ENCODE measurements around the gene SLC7A7. TPM values are rescaled to one million over a fixed set of nuclear protein-coding genes. Genes with fewer than 3 reads are reported as not detected.

The SLC7A7 gene
- total and polyA plus RNA-seq, 2 of the 13 experiments (the other 11 are each of a cell fraction or from before 2014, with no cell fraction given): 0.13 to 0.63 TPM

- TF ChIP-seq HNF1A (IDR thresholded peaks at IDR 0.05; ENCODE audit: low read depth): no peak
- no peak for TF ChIP-seq HNF1A (CRISPR knock-in tag; IDR thresholded peaks at IDR 0.05; ENCODE audit: borderline replicate concordance)
- TF ChIP-seq ZNF510 (CRISPR knock-in tag; IDR thresholded peaks at IDR 0.05; ENCODE audit: low read depth): no peak
- 0 out of 2 replicates have a peak, but pooled peaks have one; percentile 21 for TF ChIP-seq SNAPC2 (CRISPR knock-in tag; IDR thresholded peaks at IDR 0.05)
- no peak for TF ChIP-seq ZFP37 (CRISPR knock-in tag; IDR thresholded peaks at IDR 0.05; ENCODE audit: borderline replicate concordance)
- TF ChIP-seq ZNF136 (CRISPR knock-in tag; IDR thresholded peaks at IDR 0.05; ENCODE audit: low read depth): no peak
- peak; percentile 40; the same call in 1 of the 2 replicates for TF ChIP-seq NKX3-1 (CRISPR knock-in tag; IDR thresholded peaks at IDR 0.05)
- TF ChIP-seq RCOR2 (CRISPR knock-in tag; IDR thresholded peaks at IDR 0.05): no peak
- TF ChIP-seq DBP (CRISPR knock-in tag; IDR thresholded peaks at IDR 0.05; ENCODE audit: not compliant biosample characterization): no peak
- TF ChIP-seq ZBTB7B (CRISPR knock-in tag; IDR thresholded peaks at IDR 0.05): no peak
- TF ChIP-seq CENPBD1 (CRISPR knock-in tag; IDR thresholded peaks at IDR 0.05; ENCODE audit: borderline replicate concordance, low read depth): no peak
- peak; percentile 31; the same call in 1 of the 2 replicates for TF ChIP-seq KDM2A (CRISPR knock-in tag; IDR thresholded peaks at IDR 0.05; ENCODE audit: borderline replicate concordance, low read depth)
- no peak for TF ChIP-seq GATA4 (IDR thresholded peaks at IDR 0.05; ENCODE audit: borderline replicate concordance, low read depth)
- no peak for TF ChIP-seq PRMT3 (CRISPR knock-in tag; IDR thresholded peaks at IDR 0.05; ENCODE audit: borderline replicate concordance, low read depth)
- TF ChIP-seq ZNF530 (CRISPR knock-in tag; IDR thresholded peaks at IDR 0.05; ENCODE audit: low read depth): no peak
- no peak for TF ChIP-seq RNF2 (conservative IDR thresholded peaks at IDR 0.05; ENCODE audit: low read depth)
- TF ChIP-seq HOXA5 (CRISPR knock-in tag; IDR thresholded peaks at IDR 0.05): peak; percentile 76; the same call in 1 of the 2 replicates
- no peak for TF ChIP-seq ATF6 (CRISPR knock-in tag; conservative IDR thresholded peaks at IDR 0.05)
- 0 out of 2 replicates have a peak, but pooled peaks have one; percentile 19 for TF ChIP-seq E2F2 (CRISPR knock-in tag; IDR thresholded peaks at IDR 0.05; ENCODE audit: borderline replicate concordance)
- TF ChIP-seq ZNF674 (CRISPR knock-in tag; IDR thresholded peaks at IDR 0.05; ENCODE audit: low read depth): no peak
- no peak for TF ChIP-seq SIX4 (CRISPR knock-in tag; IDR thresholded peaks at IDR 0.05)
Observed at GRCh38 chr14:22836301-22837113, 21.3 kb upstream of the SLC7A7 start, which contains the start of gene MMP14 (continued).

Measured in HepG2 (cell line).